ENCODE measurements around the gene GSTA2.
"Not testable (repeated sequence)": the region's sequence is repeated elsewhere in the genome, so short reads cannot be mapped to it uniquely, and the experiment has no call there.

GSTA2 gene

GRCh38 chr6:52759085-52759484, 4.2 kb downstream of the GSTA2 start:
- no peak for DNase-seq

DNA sequence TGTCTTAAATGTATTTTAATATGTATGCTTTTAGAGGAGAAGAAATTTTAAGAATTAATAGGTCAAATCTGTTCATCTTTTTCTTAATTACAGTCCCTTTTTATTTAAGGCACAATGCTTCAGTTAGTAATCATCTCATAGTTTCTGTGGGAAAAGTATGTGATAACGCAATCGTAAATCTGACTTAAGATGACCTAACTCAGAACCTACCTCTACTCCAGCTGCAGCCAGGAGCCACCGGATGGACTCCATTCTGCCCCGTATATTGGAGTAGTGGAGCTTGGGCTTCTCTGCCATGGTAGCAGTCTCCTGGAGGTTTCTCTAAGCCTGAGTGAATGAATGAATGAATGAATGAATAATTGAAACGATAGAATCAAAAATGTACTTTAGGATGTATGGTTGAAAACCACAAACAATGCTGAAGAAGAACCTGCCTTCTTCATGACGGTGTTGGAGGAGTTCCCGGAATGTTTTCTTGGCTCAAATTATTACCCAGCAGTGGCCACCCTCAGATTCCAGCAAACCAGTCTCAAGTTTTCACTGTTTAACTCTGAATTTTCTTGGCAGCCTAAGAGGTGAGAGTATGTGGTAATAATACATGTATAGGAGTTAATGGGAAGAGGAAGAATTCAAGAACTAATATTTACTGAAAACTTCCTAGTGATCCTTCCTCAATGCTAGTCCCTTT, 5.5 kb downstream of the GSTA2 start:
- DNase-seq: not testable (repeated sequence)

- no peak for DNase-seq
Measured at GRCh38 chr6:52754443-52754842, 8.8 kb downstream of the GSTA2 start.

DNA sequence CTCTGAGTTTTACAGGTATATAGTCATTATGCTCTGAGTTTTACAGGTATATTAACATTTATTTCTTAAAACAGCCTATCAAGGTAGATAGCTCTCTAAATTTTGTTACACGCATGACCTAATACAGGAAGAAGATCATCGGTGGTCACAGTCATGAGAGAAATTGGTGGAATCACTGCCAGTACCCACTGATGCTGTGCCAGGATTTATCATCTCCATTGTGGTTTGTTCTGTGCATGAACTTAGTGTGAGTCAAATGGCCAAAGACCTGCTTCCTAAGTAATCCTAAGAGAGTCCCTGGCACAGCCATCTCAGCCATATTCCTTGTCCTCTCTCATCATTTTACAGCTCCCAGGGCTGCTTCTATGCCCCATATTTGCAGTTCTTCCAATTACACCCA, 10.1 kb downstream of the GSTA2 start:
- DNase-seq: not testable (repeated sequence)

- no peak for DNase-seq
Measured at GRCh38 chr6:52752310-52752709, 11.0 kb downstream of the GSTA2 start.

GRCh38 chr6:52749556-52750152, 13.6 kb downstream of the GSTA2 start:
- DNase-seq: no peak

GRCh38 chr6:52747301-52747700, 16.0 kb downstream of the GSTA2 start:
- not testable (repeated sequence) for DNase-seq

- DNase-seq: no peak
Measured at GRCh38 chr6:52746213-52746612, 17.1 kb downstream of the GSTA2 start.

DNA sequence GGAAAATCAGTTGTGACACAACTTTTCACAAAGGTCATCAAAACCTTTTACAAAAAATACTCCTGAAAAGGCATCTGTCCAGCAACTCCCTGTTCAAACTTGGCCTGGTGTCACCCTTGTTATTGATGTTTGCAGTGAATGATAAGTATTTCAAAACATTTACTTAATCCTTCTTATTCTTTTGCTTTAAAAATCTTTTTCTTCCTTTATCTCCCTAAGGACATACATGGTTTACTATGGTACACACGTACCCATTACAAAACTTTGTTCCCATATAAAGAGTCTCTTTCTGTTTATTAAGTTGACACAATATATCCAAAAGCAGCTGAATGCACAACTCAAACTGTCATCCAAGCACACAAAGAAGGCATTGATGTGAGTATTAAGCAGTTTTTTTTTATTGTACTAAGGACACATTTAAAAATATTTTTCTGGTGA, 17.5 kb downstream of the GSTA2 start:
- no peak for DNase-seq

DNA sequence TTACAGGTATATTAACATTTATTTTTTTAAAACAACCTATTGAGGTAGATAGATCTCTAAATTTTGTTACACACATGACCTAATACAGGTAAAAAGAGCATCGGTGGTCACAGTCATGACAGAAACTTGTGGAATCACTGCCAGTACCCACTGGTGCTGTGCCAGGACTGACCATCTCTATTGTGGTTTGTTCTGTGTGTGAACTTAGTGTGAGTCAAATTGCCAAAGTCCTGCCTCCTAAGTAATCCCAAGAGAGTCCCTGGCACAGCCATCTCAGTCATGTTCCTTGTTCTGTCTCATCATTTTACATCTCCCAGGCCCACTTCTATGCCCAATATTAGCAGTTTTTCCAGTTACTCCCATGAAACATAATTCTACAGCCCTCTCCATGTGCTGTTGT, 21.4 kb downstream of the GSTA2 start:
- no peak for DNase-seq

- no peak for DNase-seq
Measured at GRCh38 chr6:52739627-52740026, 23.6 kb downstream of the GSTA2 start.

- no peak for DNase-seq
Measured at GRCh38 chr6:52739134-52739533, 24.1 kb downstream of the GSTA2 start.

GRCh38 chr6:52736145-52736544, 27.1 kb downstream of the GSTA2 start:
- no peak for DNase-seq

GRCh38 chr6:52735071-52735470, 28.2 kb downstream of the GSTA2 start:
- DNase-seq: no peak

DNA sequence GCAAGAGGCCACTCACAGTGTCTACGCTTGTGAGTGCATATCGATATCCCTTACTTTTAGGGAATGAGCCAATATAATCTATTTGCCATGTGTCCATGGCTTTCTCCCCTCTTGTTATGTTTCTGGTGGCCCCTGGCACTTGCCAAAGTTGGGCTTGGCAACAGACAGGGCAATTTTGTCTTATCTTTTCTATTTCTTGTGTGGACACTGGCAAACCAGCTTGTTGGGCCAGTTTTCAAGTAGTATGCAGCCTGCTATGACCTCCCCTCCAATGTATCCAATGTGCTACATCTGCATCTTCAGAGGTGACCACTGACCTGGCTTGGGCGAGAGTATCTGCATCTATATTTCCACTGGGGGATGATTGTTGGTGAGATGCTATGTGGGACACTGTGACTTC, 29.2 kb downstream of the GSTA2 start:
- no peak for DNase-seq

DNA sequence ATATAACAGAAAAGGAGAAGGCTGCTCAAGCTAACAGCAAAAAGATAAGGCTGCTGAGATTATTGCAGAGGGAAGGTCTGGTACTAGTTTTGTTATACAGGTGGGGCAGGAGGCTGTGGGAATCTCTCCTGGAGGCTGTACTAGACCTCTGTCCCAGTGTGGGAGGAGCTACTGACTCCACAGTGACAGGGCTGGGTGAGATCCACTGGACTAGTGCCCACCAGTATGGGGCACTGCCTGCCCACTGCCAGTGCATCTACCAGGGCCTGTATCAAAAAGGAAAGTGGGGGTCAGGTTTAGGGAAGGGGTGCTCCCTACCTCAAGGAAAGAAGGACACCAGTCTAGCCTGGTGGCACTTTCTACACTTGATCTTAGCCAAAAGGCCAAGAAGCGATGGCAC, 30.1 kb downstream of the GSTA2 start:
- DNase-seq: no peak

DNA sequence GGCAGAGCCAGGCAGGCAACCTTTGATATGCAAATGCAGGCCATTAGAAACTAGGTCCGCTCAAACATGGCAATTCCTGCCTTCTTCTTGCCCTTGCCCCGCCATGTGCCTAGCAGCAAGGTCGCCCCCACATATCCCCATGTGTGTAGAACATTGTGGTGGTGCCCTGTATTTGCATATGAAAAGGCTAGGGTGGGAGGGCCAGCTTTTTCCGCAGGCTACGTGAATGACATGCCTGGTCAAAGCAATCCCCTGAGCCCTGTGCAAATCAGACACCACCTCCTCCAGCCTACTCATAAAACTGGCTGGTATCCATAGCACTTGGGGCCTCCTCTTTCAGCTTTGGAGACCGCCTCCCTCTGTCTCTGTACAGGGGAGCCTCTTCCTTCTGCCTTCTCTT, 31.6 kb downstream of the GSTA2 start:
- no peak for DNase-seq

DNA sequence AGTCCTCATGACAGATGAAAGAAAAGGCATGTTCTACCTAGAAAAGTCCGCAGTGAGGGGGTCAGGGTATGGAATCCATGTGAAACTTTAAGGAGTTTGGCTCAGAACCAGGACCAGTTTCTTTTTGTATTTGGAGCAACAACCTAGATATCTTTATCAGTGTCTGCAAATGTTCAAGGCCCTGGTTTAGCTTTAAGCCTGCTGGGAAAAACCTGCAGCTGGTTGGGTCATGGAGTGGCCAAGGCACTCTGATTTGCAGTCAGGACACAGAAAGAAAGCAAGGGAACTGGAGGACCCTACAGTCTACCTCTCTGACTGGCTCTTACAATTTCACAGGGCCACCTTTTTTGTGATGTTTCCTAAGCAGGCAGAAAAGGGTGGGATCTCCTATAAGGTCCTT, 33.7 kb downstream of the GSTA2 start:
- DNase-seq: no peak

DNA sequence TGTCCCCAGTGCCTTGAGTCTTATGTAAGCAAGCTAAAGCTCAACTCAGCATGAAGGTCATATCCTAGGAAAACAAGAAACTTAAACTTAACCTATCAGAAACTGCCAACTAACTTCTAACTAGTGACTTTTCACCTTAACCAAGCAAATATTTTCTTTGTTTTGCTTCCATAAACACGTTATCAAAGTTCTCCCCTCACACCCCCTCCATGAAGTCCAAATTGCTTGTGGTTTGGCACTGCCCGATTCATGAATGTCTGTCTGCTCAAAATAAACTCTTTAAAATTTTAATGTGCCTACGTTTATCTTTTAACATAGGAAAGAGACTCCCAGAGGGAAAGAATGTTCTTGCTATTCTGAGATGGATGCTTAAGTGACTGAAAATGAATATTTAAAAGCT, 34.9 kb downstream of the GSTA2 start:
- no peak for DNase-seq

DNA sequence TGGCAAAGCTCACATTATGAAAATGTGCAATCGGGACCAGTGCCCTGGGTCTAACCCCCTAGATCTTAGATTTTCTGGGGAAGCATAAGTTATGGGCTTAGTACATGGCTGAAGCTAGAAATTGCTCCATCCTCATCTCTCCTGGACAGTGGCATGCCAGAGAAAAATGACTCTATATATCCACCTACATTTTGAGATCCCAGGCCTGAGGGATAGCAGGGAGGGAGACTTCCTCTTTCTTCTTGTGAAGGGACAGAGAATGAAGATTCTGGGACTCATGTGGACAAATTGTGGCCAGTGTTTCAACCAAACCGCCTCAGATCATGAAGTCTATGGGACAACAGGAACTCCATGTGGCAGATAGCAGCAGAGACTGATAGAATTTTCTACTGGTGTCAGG, 35.4 kb downstream of the GSTA2 start:
- no peak for DNase-seq

- no peak for DNase-seq
Measured at GRCh38 chr6:52726741-52727535, 36.3 kb downstream of the GSTA2 start.

DNA sequence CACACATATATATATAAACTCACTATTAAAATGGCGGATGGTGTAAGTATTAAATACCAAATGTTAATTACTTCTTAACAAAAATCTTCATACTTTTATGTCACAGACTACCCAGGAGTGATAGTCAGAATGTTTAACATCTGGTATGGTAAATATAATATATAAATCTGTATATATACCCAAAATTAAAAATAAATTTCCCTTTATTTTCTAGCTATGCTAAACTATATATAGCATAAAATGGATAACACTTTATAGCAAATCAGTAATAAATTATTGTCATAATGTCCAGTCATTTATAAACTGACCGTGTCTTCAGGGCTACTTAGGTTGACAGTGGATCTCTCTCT, 37.1 kb downstream of the GSTA2 start:
- DNase-seq: no peak

GRCh38 chr6:52725535-52726192, 37.6 kb downstream of the GSTA2 start:
- DNase-seq: no peak

- no peak for DNase-seq
Measured at GRCh38 chr6:52725143-52725534, 38.1 kb downstream of the GSTA2 start.
